Measurements from ENCODE around the gene LPCAT1.

- TF ChIP-seq POLR2AphosphoS5 (IDR thresholded peaks at IDR 0.05; ENCODE audit: insufficient read depth, low read depth, low read length), result no peak
- TF ChIP-seq POLR2A (IDR thresholded peaks at IDR 0.05; ENCODE audit: low read depth, low read length), result no peak
- TF ChIP-seq CTCF (IDR thresholded peaks at IDR 0.05; ENCODE audit: extremely low read depth in 1 of 2, insufficient read depth in 1 of 2, low read depth in 1 of 2, low read length in 2 of 2), result no peak
- TF ChIP-seq EZH2 (IDR thresholded peaks at IDR 0.05; ENCODE audit: borderline replicate concordance, low read depth, low read length, severe bottlenecking), result no peak
- TF ChIP-seq MYC (IDR thresholded peaks at IDR 0.05; ENCODE audit: low read depth, low read length), result no peak
Measured at GRCh38 chr5:1471997-1472963, 51.5 kb downstream of the LPCAT1 start.
